IPS-18c (cell line): ENCODE data around the gene MST1.

Experiments
- H3K4me3 ChIP-seq: 2 replicates; pipeline ENCODE4 v1.7.0; 2013; ENCODE audit warnings: low read depth, mild to moderate bottlenecking, low read length, moderate library complexity; ENCODE audit not compliant: insufficient read depth
- H3K9me3 ChIP-seq: one replicate; pipeline ENCODE4 v1.6.1; 2013; ENCODE audit warnings: mild to moderate bottlenecking, low read length, moderate library complexity; ENCODE audit not compliant: control insufficient read depth, insufficient read depth

The MST1 gene

GRCh38 chr3:49689046-49689907 lies at the start of gene MST1, which contains the start of gene RNF123:
TSS of gene MST1 (minus strand) at chr3:49689474. CDS start at chr3:49688691, 783 bp downstream.
TSS of gene RNF123 (plus strand) at chr3:49689557. CDS start at chr3:49691166, 1,609 bp downstream.
- Histone ChIP-seq H3K4me3 (peak within 1 kb of the TSS; percentile 77), H3K9me3 (no peaks in the 10 kb centered on the region)

GRCh38 chr3:49738067-49738713 lies 48.9 kb upstream of the MST1 start:
- H3K9me3 ChIP-seq, result peaks cover 2% of the 10 kb centered on the region
- H3K4me3 ChIP-seq, result no peak overlapping the region

- Histone ChIP-seq H3K9me3 (peaks cover 2% of the 10 kb centered on the region), H3K4me3 (no peak overlapping the region)
These were observed 45.5 kb upstream of the MST1 start for GRCh38 chr3:49734752-49735151.

GRCh38 chr3:49733551-49733950 lies 44.3 kb upstream of the MST1 start:
- no peak overlapping the region for H3K4me3 ChIP-seq
- H3K9me3 ChIP-seq, result peaks cover 2% of the 10 kb centered on the region

- Histone ChIP-seq H3K9me3 (peaks cover 2% of the 10 kb centered on the region), H3K4me3 (no peak overlapping the region)
These were observed 43.3 kb upstream of the MST1 start for GRCh38 chr3:49732597-49732996.

- H3K4me3 ChIP-seq, result no peak overlapping the region
- no peaks in the 10 kb centered on the region for H3K9me3 ChIP-seq
These were observed 40.8 kb upstream of the MST1 start for GRCh38 chr3:49729966-49730609.

- no peaks in the 10 kb centered on the region for H3K9me3 ChIP-seq
- H3K4me3 ChIP-seq, result no peak overlapping the region
These were observed 38.7 kb upstream of the MST1 start for GRCh38 chr3:49727924-49728361.

- Histone ChIP-seq H3K9me3 (no peaks in the 10 kb centered on the region), H3K4me3 (no peak overlapping the region)
These were observed 38.1 kb upstream of the MST1 start for GRCh38 chr3:49727154-49727923.

- Histone ChIP-seq H3K9me3 (no peaks in the 10 kb centered on the region), H3K4me3 (no peak overlapping the region)
These were observed 36.8 kb upstream of the MST1 start for GRCh38 chr3:49725906-49726681.

- peak overlapping the region; percentile 74 for H3K4me3 ChIP-seq
- no peaks in the 10 kb centered on the region for H3K9me3 ChIP-seq
These were observed 35.3 kb upstream of the MST1 start for GRCh38 chr3:49724586-49724985.

GRCh38 chr3:49723628-49724551 lies 34.6 kb upstream of the MST1 start, which contains the start of gene GMPPB:
TSS of gene GMPPB (minus strand) at chr3:49723951. CDS start at chr3:49723726, 225 bp downstream.
- Histone ChIP-seq H3K4me3 (peak within 1 kb of the TSS; percentile 86), H3K9me3 (no peaks in the 10 kb centered on the region)

- peak overlapping the region; percentile 86 for H3K4me3 ChIP-seq
- no peaks in the 10 kb centered on the region for H3K9me3 ChIP-seq
These were observed 34.0 kb upstream of the MST1 start for GRCh38 chr3:49723296-49723627.

GRCh38 chr3:49722896-49723295 lies 33.6 kb upstream of the MST1 start:
- no peaks in the 10 kb centered on the region for H3K9me3 ChIP-seq
- peak overlapping the region; percentile 86 for H3K4me3 ChIP-seq

- Histone ChIP-seq H3K4me3 (peak overlapping the region; percentile 86; the same call in 1 of the 2 replicates), H3K9me3 (no peaks in the 10 kb centered on the region)
These were observed 32.9 kb upstream of the MST1 start for GRCh38 chr3:49721896-49722781.

GRCh38 chr3:49721596-49721895 lies 32.3 kb upstream of the MST1 start:
- Histone ChIP-seq H3K4me3 (no peak overlapping the region), H3K9me3 (no peaks in the 10 kb centered on the region)
